Mesenchymal stem cell (in vitro differentiated cells and primary cell): ENCODE data around the gene ADARB2.

ENCODE experiments used
- DNase-seq: peaks from one replicate; pipeline ENCODE4 v3.0.0-alpha.2; 2013
- H2AFZ ChIP-seq: one replicate; pipeline ENCODE4 v1.6.1; 2013; ENCODE audit warnings: low read depth, mild to moderate bottlenecking, control low read depth, inconsistent platforms, low read length, moderate library complexity
- H2AK5ac ChIP-seq: 2 replicates; pipeline ENCODE4 v1.6.1; 2013; ENCODE audit warnings: low read length, moderate library complexity, mild to moderate bottlenecking, inconsistent platforms; ENCODE audit not compliant: severe bottlenecking
- H2BK120ac ChIP-seq: one replicate; pipeline ENCODE4 v1.6.1; 2013; ENCODE audit warnings: low read depth, mild to moderate bottlenecking, inconsistent platforms, low read length, moderate library complexity
- H2BK12ac ChIP-seq, 2 experiments: one replicate each; pipeline ENCODE4 v1.6.1; 2013; ENCODE audit warnings: inconsistent platforms in 2 of 2, low read length in 2 of 2, mild to moderate bottlenecking in 2 of 2, moderate library complexity in 2 of 2, control low read depth in 1 of 2
- H2BK15ac ChIP-seq: one replicate; pipeline ENCODE4 v1.6.1; 2013; ENCODE audit warnings: mild to moderate bottlenecking, low read depth, inconsistent platforms; ENCODE audit not compliant: poor library complexity, severe bottlenecking
- H2BK5ac ChIP-seq: 2 replicates; pipeline ENCODE4 v1.6.1; 2013; ENCODE audit warnings: low read depth, mild to moderate bottlenecking, low read length, control low read depth, inconsistent platforms; ENCODE audit not compliant: poor library complexity, severe bottlenecking
- H3K14ac ChIP-seq, 2 experiments: one replicate each; pipeline ENCODE4 v1.6.1; 2013; ENCODE audit warnings: inconsistent platforms in 2 of 2, low read length in 2 of 2, control low read depth in 1 of 2, mild to moderate bottlenecking in 1 of 2, moderate library complexity in 1 of 2
- H3K18ac ChIP-seq, 2 experiments: one replicate each; pipeline ENCODE4 v1.6.1; 2013; ENCODE audit warnings: inconsistent platforms in 2 of 2, low read length in 2 of 2, control low read depth in 1 of 2, low read depth in 1 of 2, mild to moderate bottlenecking in 1 of 2
- H3K23ac ChIP-seq, 2 experiments: one replicate each; pipeline ENCODE4 v1.6.1; 2013; ENCODE audit warnings: inconsistent platforms in 2 of 2, low read length in 2 of 2, mild to moderate bottlenecking in 2 of 2, moderate library complexity in 2 of 2, control low read depth in 1 of 2
- H3K27ac ChIP-seq: 2 replicates; pipeline ENCODE4 v1.5.1; 2013; ENCODE audit warnings: mild to moderate bottlenecking, moderate library complexity, low read length, control low read depth, inconsistent platforms; ENCODE audit not compliant: poor library complexity, severe bottlenecking
- H3K27me3 ChIP-seq, 2 experiments: 2 replicates each; pipeline versions ENCODE4 v1.6.1 to v1.7.0; 2013; ENCODE audit warnings: low read length in 2 of 2, mild to moderate bottlenecking in 2 of 2, moderate library complexity in 2 of 2, control low read depth in 1 of 2, inconsistent platforms in 1 of 2; ENCODE audit not compliant: control insufficient read depth in 1 of 2, insufficient read depth in 1 of 2
- H3K36me3 ChIP-seq, 2 experiments: 2 replicates each; pipeline versions ENCODE4 v1.6.1 to v1.7.0; 2013; ENCODE audit warnings: low read length in 2 of 2, control low read depth in 1 of 2, inconsistent platforms in 1 of 2, low read depth in 1 of 2, mild to moderate bottlenecking in 1 of 2; ENCODE audit not compliant: insufficient read depth in 2 of 2, control insufficient read depth in 1 of 2
- H3K4ac ChIP-seq, 2 experiments: one replicate each; pipeline ENCODE4 v1.6.1; 2013; ENCODE audit warnings: inconsistent platforms in 2 of 2, low read length in 2 of 2, mild to moderate bottlenecking in 2 of 2, moderate library complexity in 2 of 2, control low read depth in 1 of 2, low read depth in 1 of 2
- H3K4me1 ChIP-seq: 2 replicates; pipeline ENCODE4 v1.6.1; 2013; ENCODE audit warnings: low read depth, low read length, control low read depth; ENCODE audit not compliant: control insufficient read depth, insufficient read depth
- H3K4me2 ChIP-seq: 2 replicates; pipeline ENCODE4 v1.6.1; 2013; ENCODE audit warnings: low read length, mild to moderate bottlenecking, inconsistent platforms; ENCODE audit not compliant: poor library complexity, severe bottlenecking
- H3K4me3 ChIP-seq, 2 experiments: 2 replicates each; pipeline versions ENCODE4 v1.5.1 to v1.7.0; 2013; ENCODE audit warnings: low read length in 2 of 2, mild to moderate bottlenecking in 2 of 2, control low read depth in 1 of 2, low read depth in 1 of 2; ENCODE audit not compliant: insufficient read depth in 1 of 2
- H3K79me1 ChIP-seq: replicated peaks from 2 replicates; pipeline ENCODE4 v1.6.1; 2013; ENCODE audit warnings: mild to moderate bottlenecking, control low read depth, low read length, inconsistent platforms; ENCODE audit not compliant: poor library complexity, severe bottlenecking
- H3K9ac ChIP-seq: 2 replicates; pipeline ENCODE4 v1.7.0; 2013; ENCODE audit warnings: mild to moderate bottlenecking, low read length, moderate library complexity
- H3K9me3 ChIP-seq: 2 replicates; pipeline ENCODE4 v1.7.0; 2013; ENCODE audit warnings: mild to moderate bottlenecking, low read length; ENCODE audit not compliant: control insufficient read depth
- H4K8ac ChIP-seq: one replicate; pipeline ENCODE4 v1.6.1; 2013; ENCODE audit warnings: inconsistent platforms, mild to moderate bottlenecking, low read length, moderate library complexity
- H4K91ac ChIP-seq: one replicate; pipeline ENCODE4 v1.6.1; 2013; ENCODE audit warnings: mild to moderate bottlenecking, low read length, inconsistent platforms
- WGBS: methylation state at CpG from one replicate; pipeline ENCODE4 v1.1.7; 2013; ENCODE audit warnings: mixed read lengths; 5-methylcytosine and 5-hydroxymethylcytosine counted together

The ADARB2 gene

DNA sequence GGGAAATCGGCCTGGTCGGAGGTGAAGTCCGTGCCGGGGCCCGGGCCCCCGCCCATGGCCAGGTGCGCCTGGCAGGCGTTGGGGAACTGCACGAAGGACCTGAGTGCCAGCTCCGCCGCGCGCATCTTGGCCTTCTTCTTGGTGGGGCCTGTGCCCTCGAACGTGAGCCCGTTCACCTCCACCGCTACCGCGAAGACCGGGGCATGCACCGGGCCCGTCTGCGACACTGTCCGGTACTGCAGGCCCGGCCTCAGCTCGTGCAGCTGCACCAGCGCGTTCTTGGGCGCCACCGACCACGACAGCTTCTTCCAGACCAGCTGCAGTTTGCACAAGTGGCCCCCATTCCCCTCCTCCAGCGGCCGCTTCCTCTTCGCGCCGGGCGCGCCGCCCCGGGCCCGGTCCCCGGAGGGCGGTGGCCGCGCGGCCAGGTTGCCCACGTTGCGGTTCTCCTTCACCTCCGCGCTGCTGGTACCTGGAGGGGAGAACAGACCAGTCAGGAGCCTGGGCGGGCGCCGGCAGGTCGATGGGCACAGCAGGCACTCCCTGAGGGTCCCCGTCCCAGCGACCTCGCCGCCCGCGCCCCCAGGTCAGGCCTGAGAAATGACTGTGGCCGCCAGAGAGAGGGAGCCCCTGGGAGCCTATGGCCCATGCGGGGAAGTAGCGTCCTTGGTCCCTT is 373.7 kb downstream of the ADARB2 start:
- Histone ChIP-seq H2AFZ (no peak overlapping the region), H2AK5ac (peak overlapping the region; percentile 31), H3K23ac (no peak overlapping the region), H2BK120ac (no peak overlapping the region), H3K4me2 (no peak overlapping the region), H3K18ac (no peak overlapping the region), H3K4ac (no peak overlapping the region), H3K9me3 (no peaks in the 10 kb centered on the region), H4K91ac (no peak overlapping the region), H2BK5ac (no peak overlapping the region), H3K27ac (no peak overlapping the region), H3K27me3 (no peaks in the 10 kb centered on the region), H3K79me1 (no peaks in the 10 kb centered on the region), H3K14ac (no peak overlapping the region), H2BK12ac (no peak overlapping the region), H3K4me3 (no peak overlapping the region), H3K4me1 (peaks cover 21% of the 10 kb centered on the region), H3K36me3 (peaks cover 0 to 3% of the 10 kb centered on the region in 2 experiments), H4K8ac (no peak overlapping the region), H2BK15ac (no peak overlapping the region), H3K9ac (no peak overlapping the region)
- 97% methylated on average over 63 of the region's 63 CpGs for WGBS
- DNase-seq, result no peak

DNA sequence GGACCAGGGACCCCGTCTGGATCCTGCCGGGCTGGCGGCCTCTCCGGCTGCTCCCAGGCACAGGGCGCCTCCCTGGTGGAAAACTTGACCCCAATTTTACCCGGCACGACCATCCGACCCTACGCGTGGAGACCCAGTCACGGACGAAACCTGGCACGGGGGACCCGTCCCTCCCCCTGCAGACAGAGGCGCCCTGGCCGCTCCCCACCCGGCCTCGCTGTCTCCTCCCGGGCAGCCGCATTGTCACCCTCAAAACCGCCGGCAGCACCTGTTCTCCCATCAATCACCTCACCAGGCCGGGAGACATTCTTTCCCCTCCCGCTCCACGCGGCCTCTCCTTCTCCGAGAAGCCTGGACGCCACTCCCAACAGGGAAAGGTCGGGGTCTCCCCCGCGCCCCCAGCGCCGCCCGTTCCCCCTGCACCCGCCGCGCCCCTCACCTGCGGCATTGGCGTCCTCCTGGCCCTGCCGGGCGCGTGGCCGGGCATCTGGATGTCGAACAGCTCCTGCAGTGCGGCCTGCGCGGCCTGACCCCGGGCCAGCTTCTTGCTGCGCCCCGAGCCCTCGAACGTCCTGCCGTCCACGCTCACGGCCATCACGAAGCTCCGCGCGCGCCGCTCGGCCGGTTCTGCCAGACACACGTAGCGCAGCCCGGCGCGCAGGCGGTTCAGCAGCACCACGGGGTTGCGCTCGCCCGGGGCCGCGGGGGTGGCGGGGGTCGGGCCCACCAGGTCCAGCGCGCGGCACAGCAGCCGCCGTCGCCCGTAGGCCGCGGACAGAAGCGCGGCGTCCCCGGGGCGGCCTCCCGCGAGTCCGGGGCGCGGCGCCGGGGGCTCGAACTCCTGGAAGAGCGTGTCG is 374.5 kb downstream of the ADARB2 start:
- 96% methylated on average over 101 of the region's 101 CpGs for WGBS
- no peak overlapping the region for H2AFZ ChIP-seq

DNA sequence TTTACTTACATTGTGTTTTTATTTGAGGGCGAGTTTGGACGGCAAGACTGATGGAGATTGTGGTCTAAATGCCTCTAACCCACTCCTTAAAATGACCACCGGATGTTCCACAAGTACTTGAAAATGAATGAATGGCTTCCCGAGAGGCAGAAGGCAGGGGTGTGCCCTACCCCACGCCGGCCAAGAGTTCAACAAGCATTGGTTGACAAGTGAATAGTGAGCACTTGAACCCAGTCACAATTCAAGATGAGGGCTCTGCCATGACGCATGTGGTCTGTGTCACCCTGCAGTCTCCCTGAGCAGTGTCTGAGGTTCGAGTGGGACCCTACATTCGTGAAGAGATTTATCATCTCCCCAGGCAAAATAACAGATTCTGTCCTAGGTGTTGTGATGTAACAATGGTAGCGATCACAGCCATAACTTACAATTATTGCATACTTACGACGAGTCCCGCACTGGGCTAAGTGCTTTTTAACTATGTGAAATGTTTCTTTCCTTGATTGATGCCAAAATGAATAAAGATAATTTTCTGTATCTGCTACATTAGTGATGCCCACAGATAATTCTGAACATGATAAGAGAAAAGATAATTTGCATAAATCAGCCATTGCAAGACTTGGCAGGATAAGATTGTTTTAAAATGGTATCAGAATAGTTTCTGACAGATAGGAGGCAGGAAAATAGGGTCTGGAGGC is 375.8 kb downstream of the ADARB2 start:
- no peak for DNase-seq
- H2BK12ac ChIP-seq, result no peak overlapping the region
- H3K79me1 ChIP-seq, result no peaks in the 10 kb centered on the region

More for the DNA sequence above, 374.5 kb downstream of the ADARB2 start:
- H3K9ac ChIP-seq, result no peak overlapping the region
- no peak overlapping the region for H2BK15ac ChIP-seq
- no peak for DNase-seq
- peaks cover 23% of the 10 kb centered on the region for H3K4me1 ChIP-seq
- no peak overlapping the region for H3K4me3 ChIP-seq
- H2BK5ac ChIP-seq, result no peak overlapping the region
- peaks cover 0 to 3% of the 10 kb centered on the region in 2 experiments for H3K36me3 ChIP-seq
- no peak overlapping the region for H3K23ac ChIP-seq
- H3K27ac ChIP-seq, result no peak overlapping the region
- no peaks in the 10 kb centered on the region for H3K27me3 ChIP-seq
- no peak overlapping the region for H4K8ac ChIP-seq
- H3K9me3 ChIP-seq, result no peaks in the 10 kb centered on the region
- no peak overlapping the region for H3K18ac ChIP-seq
- no peak overlapping the region for H2BK12ac ChIP-seq
- H3K4ac ChIP-seq, result no peak overlapping the region
- no peak overlapping the region for H4K91ac ChIP-seq
- H2BK120ac ChIP-seq, result no peak overlapping the region
- H2AK5ac ChIP-seq, result no peak overlapping the region
- H3K14ac ChIP-seq, result no peak overlapping the region
- H3K79me1 ChIP-seq, result no peaks in the 10 kb centered on the region
- no peak overlapping the region for H3K4me2 ChIP-seq

More for the DNA sequence above, 375.8 kb downstream of the ADARB2 start:
- H4K8ac ChIP-seq, result no peak overlapping the region
- H3K4me2 ChIP-seq, result no peak overlapping the region
- no peak overlapping the region for H2BK5ac ChIP-seq
- peak overlapping the region; percentile 49 for H2AK5ac ChIP-seq
- H3K4me1 ChIP-seq, result peaks cover 23% of the 10 kb centered on the region
- no peak overlapping the region for H3K4ac ChIP-seq
- H3K9me3 ChIP-seq, result no peaks in the 10 kb centered on the region
- no peak overlapping the region for H3K14ac ChIP-seq
- no peak overlapping the region for H2BK120ac ChIP-seq
- no peak overlapping the region for H3K23ac ChIP-seq
- peaks cover 0 to under 1% of the 10 kb centered on the region in 2 experiments for H3K27me3 ChIP-seq
- H3K4me3 ChIP-seq, result no peak overlapping the region
- H4K91ac ChIP-seq, result no peak overlapping the region
- H3K27ac ChIP-seq, result no peak overlapping the region
- H2AFZ ChIP-seq, result no peak overlapping the region
- peaks cover 0 to 3% of the 10 kb centered on the region in 2 experiments for H3K36me3 ChIP-seq
- H3K18ac ChIP-seq, result no peak overlapping the region
- H2BK15ac ChIP-seq, result no peak overlapping the region
- H3K9ac ChIP-seq, result no peak overlapping the region
- 64% methylated on average over 7 of the region's 13 CpGs for whole genome bisulfite sequencing
